ENCODE data around the gene SH2D3A.

SH2D3A gene

DNA sequence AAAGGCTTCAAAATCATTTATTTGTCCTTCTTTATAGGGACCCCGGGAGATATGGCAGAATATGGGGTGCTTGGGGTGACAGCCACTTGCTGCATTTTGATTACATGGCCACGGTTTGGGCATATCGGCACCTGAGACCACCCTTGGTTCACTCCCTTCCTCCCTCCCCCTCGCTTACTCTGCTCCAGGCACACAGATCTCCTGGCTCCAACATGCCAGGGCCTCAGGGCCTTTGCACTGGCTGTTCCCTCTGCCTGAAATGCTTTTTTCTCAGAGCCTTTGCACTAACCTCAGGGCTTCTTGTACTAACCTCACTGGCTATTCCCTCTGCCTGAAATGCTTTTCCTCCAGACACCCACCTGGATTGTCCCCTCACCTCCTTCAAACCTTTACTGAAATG, 29.0 kb upstream of the SH2D3A start:
- TF ChIP-seq, protein P1, sequence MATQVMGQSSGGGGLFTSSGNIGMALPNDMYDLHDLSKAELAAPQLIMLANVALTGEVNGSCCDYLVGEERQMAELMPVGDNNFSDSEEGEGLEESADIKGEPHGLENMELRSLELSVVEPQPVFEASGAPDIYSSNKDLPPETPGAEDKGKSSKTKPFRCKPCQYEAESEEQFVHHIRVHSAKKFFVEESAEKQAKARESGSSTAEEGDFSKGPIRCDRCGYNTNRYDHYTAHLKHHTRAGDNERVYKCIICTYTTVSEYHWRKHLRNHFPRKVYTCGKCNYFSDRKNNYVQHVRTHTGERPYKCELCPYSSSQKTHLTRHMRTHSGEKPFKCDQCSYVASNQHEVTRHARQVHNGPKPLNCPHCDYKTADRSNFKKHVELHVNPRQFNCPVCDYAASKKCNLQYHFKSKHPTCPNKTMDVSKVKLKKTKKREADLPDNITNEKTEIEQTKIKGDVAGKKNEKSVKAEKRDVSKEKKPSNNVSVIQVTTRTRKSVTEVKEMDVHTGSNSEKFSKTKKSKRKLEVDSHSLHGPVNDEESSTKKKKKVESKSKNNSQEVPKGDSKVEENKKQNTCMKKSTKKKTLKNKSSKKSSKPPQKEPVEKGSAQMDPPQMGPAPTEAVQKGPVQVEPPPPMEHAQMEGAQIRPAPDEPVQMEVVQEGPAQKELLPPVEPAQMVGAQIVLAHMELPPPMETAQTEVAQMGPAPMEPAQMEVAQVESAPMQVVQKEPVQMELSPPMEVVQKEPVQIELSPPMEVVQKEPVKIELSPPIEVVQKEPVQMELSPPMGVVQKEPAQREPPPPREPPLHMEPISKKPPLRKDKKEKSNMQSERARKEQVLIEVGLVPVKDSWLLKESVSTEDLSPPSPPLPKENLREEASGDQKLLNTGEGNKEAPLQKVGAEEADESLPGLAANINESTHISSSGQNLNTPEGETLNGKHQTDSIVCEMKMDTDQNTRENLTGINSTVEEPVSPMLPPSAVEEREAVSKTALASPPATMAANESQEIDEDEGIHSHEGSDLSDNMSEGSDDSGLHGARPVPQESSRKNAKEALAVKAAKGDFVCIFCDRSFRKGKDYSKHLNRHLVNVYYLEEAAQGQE (IDR thresholded peaks at IDR 0.05; ENCODE audit: insufficient read depth in 1 of 2, low read depth in 2 of 2, low read length in 2 of 2) = no peak
- TF ChIP-seq POLR2AphosphoS5 (IDR thresholded peaks at IDR 0.05; ENCODE audit: low read depth, low read length) (no peak), TAF1 (IDR thresholded peaks at IDR 0.05; ENCODE audit: borderline replicate concordance, insufficient read depth, low read length) (no peak), FOXP2 (optimal IDR thresholded peaks at IDR 0.05; ENCODE audit: borderline replicate concordance, extremely low read depth, extremely low read length, insufficient read depth) (no peak), SIN3A (IDR thresholded peaks at IDR 0.05; ENCODE audit: borderline replicate concordance, insufficient read depth, low read length) (no peak)

DNA sequence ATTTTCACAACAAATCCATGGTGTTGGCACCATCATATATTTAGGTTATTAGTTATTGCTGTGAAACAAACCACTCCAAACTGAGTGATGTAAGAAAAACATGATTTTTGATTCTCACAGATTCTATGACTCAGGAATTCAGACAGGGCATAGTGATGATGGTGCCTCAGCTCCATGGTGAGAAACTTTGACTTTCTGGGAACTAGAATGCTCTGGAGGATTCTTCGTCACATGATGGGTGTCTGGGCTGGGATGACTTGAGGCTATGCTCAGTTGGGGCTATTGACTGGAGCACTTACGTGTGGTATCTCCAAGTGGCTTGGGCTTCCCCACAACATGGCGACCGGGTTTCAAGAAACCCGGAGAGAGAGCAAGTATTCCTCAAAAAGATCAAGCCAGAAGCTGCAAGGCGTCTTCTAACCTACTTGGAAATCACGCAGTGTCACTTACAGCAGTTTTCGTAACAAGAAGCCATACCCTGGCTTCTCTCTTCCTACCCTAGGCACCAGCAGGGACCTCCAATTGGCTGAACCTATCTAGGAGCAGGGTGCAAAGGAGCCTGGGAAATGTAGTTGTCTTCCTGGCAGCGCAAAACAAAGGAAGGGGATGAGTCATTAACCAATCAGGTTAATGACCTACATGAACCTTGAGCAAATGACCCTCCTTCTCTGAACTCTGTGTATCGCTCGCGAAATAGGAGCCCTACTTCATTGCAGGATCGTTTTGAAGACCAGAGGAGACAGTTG, 27.6 kb upstream of the SH2D3A start:
- TF ChIP-seq SIN3A (IDR thresholded peaks at IDR 0.05; ENCODE audit: borderline replicate concordance, insufficient read depth, low read length) = no peak
- TF ChIP-seq POLR2AphosphoS5 (IDR thresholded peaks at IDR 0.05; ENCODE audit: low read depth, low read length) = no peak
- TF ChIP-seq, protein P1 (IDR thresholded peaks at IDR 0.05; ENCODE audit: insufficient read depth in 1 of 2, low read depth in 2 of 2, low read length in 2 of 2) = no peak
- no peak for TF ChIP-seq TAF1 (IDR thresholded peaks at IDR 0.05; ENCODE audit: borderline replicate concordance, insufficient read depth, low read length)

DNA sequence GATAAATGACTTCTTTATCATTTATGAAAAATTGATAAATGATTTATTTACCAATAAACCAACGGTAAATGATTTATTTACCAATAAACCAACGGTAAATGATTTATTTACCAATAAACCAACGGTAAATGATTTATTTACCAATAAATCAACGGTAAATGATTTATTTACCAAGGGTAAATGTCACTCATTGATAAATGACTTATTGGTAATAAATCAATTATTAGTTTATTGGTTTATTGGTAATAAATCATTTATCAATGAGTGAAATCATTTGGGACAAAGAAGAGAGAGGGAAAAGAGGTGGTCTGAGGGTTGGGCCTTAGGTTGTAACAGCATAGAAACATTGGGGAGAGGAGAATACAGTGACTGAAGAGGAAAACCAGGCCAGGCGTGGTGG, 26.7 kb upstream of the SH2D3A start:
- TF ChIP-seq TAF1 (IDR thresholded peaks at IDR 0.05; ENCODE audit: borderline replicate concordance, insufficient read depth, low read length) (no peak), POLR2AphosphoS5 (IDR thresholded peaks at IDR 0.05; ENCODE audit: low read depth, low read length) (no peak), FOXP2 (optimal IDR thresholded peaks at IDR 0.05; ENCODE audit: borderline replicate concordance, extremely low read depth, extremely low read length, insufficient read depth) (no peak), SIN3A (IDR thresholded peaks at IDR 0.05; ENCODE audit: borderline replicate concordance, insufficient read depth, low read length) (no peak)
- TF ChIP-seq, protein P1 (IDR thresholded peaks at IDR 0.05; ENCODE audit: insufficient read depth in 1 of 2, low read depth in 2 of 2, low read length in 2 of 2) = no peak

DNA sequence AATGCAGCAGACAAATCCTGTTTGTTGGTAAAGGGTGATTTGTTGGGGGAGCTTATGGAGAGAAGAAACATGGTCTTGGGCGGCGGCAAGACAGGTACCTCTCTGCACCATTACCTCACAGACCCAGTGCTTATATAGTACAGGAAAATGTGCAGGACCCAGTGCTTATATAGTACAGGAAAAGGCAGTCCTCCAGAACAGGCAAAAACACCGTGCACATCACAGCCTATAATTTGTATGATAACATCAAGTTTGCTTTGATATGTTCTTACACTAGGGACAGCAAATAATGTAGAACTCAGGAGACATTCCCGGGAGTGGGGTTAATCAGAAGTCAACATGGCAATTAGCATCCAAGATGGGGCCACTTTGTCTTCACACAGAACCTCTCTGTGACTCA, 26.2 kb upstream of the SH2D3A start:
- TF ChIP-seq, protein P1 (IDR thresholded peaks at IDR 0.05; ENCODE audit: insufficient read depth in 1 of 2, low read depth in 2 of 2, low read length in 2 of 2) = no peak
- TF ChIP-seq FOXP2 (optimal IDR thresholded peaks at IDR 0.05; ENCODE audit: borderline replicate concordance, extremely low read depth, extremely low read length, insufficient read depth) = no peak
- TF ChIP-seq SIN3A (IDR thresholded peaks at IDR 0.05; ENCODE audit: borderline replicate concordance, insufficient read depth, low read length) = no peak
- TF ChIP-seq POLR2AphosphoS5 (IDR thresholded peaks at IDR 0.05; ENCODE audit: low read depth, low read length) = no peak
- no peak for TF ChIP-seq TAF1 (IDR thresholded peaks at IDR 0.05; ENCODE audit: borderline replicate concordance, insufficient read depth, low read length)

All from PFSK-1 (cell line).